ENCODE measurements around the gene LYVE1. TPM values are rescaled to one million over a fixed set of nuclear protein-coding genes. Genes with fewer than 3 reads are reported as not detected.
A peak's percentile ranks its signal among the peaks of the same experiment; 100 is the strongest.

LYVE1 gene
- total RNA-seq, 1 donor from 2014 or later: not detected

- no peak overlapping the region for H3K27ac Mint-ChIP-seq
- no peaks in the 10 kb centered on the region for H3K4me1 Mint-ChIP-seq
- no peaks in the 10 kb centered on the region for H3K9me3 Mint-ChIP-seq
- intact Hi-C loops (cut with micrococcal nuclease): no loop called here
- no peak overlapping the region for H3K4me3 Mint-ChIP-seq
- DNase-seq: no peak
- peaks cover 21% of the 10 kb centered on the region for H3K27me3 Mint-ChIP-seq
- H3K36me3 Mint-ChIP-seq (ENCODE audit: low read depth): no peaks in the 10 kb centered on the region
Measured at GRCh38 chr11:10561043-10561818, 7.2 kb downstream of the LYVE1 start.

GRCh38 chr11:10558288-10558687, 10.2 kb downstream of the LYVE1 start:
- peaks cover 21% of the 10 kb centered on the region for H3K27me3 Mint-ChIP-seq
- H3K4me1 Mint-ChIP-seq: no peaks in the 10 kb centered on the region
- intact Hi-C loops (cut with micrococcal nuclease): no loop called here
- H3K27ac Mint-ChIP-seq: no peak overlapping the region
- no peak overlapping the region for H3K4me3 Mint-ChIP-seq
- no peak for DNase-seq
- no peaks in the 10 kb centered on the region for H3K9me3 Mint-ChIP-seq
- no peaks in the 10 kb centered on the region for H3K36me3 Mint-ChIP-seq (ENCODE audit: low read depth)

GRCh38 chr11:10556590-10556989, 11.9 kb downstream of the LYVE1 start:
- Mint-ChIP-seq H3K4me1 (no peaks in the 10 kb centered on the region), H3K4me3 (no peak overlapping the region), H3K36me3 (ENCODE audit: low read depth) (no peaks in the 10 kb centered on the region), H3K27ac (no peak overlapping the region), H3K9me3 (no peaks in the 10 kb centered on the region), H3K27me3 (peaks cover 25% of the 10 kb centered on the region)
- intact Hi-C loops (cut with micrococcal nuclease): no loop called here
- no peak for DNase-seq

- no peak for DNase-seq
- intact Hi-C loops (cut with micrococcal nuclease): no loop called here
- H3K27ac Mint-ChIP-seq: no peak overlapping the region
- H3K4me1 Mint-ChIP-seq: no peaks in the 10 kb centered on the region
- H3K4me3 Mint-ChIP-seq: no peak overlapping the region
- no peaks in the 10 kb centered on the region for H3K9me3 Mint-ChIP-seq
- peaks cover 42% of the 10 kb centered on the region for H3K27me3 Mint-ChIP-seq
- H3K36me3 Mint-ChIP-seq (ENCODE audit: low read depth): no peaks in the 10 kb centered on the region
Measured at GRCh38 chr11:10551845-10552352, 16.6 kb downstream of the LYVE1 start.

GRCh38 chr11:10551290-10551592, 17.2 kb downstream of the LYVE1 start:
- Mint-ChIP-seq H3K36me3 (ENCODE audit: low read depth) (no peaks in the 10 kb centered on the region), H3K4me1 (no peaks in the 10 kb centered on the region), H3K27ac (no peak overlapping the region), H3K9me3 (no peaks in the 10 kb centered on the region), H3K4me3 (no peak overlapping the region), H3K27me3 (peaks cover 37% of the 10 kb centered on the region)
- DNase-seq: no peak
- intact Hi-C loops (cut with micrococcal nuclease): no loop called here

GRCh38 chr11:10550503-10551289, 17.8 kb downstream of the LYVE1 start:
- Mint-ChIP-seq H3K27me3 (peaks cover 37% of the 10 kb centered on the region), H3K4me3 (no peak overlapping the region), H3K36me3 (ENCODE audit: low read depth) (no peaks in the 10 kb centered on the region), H3K27ac (no peak overlapping the region), H3K9me3 (no peaks in the 10 kb centered on the region), H3K4me1 (no peaks in the 10 kb centered on the region)
- intact Hi-C loops (cut with micrococcal nuclease): no loop called here
- DNase-seq: no peak

GRCh38 chr11:10544491-10545465, 23.7 kb downstream of the LYVE1 start:
- intact Hi-C loops (cut with micrococcal nuclease): loop anchor here (5.0 kb wide), 1 partner anchor 237 kb away; the partner anchor contains the start of gene ADM
- H3K4me3 Mint-ChIP-seq: no peak overlapping the region
- no peak for DNase-seq
- peaks cover 4% of the 10 kb centered on the region for H3K9me3 Mint-ChIP-seq
- peaks cover 7% of the 10 kb centered on the region for H3K4me1 Mint-ChIP-seq
- no peak overlapping the region for H3K27ac Mint-ChIP-seq
- H3K36me3 Mint-ChIP-seq (ENCODE audit: low read depth): no peaks in the 10 kb centered on the region
- H3K27me3 Mint-ChIP-seq: peaks cover 18% of the 10 kb centered on the region

- Mint-ChIP-seq H3K36me3 (ENCODE audit: low read depth) (no peaks in the 10 kb centered on the region), H3K27ac (no peak overlapping the region), H3K4me1 (peaks cover 10% of the 10 kb centered on the region), H3K9me3 (peaks cover 4% of the 10 kb centered on the region), H3K27me3 (peaks cover 16% of the 10 kb centered on the region), H3K4me3 (no peak overlapping the region)
- intact Hi-C loops (cut with micrococcal nuclease): loop anchor here (5.0 kb wide), 1 partner anchor 236 kb away; the partner anchor contains the start of gene ADM
- peak; percentile 50 for DNase-seq
Measured at GRCh38 chr11:10543782-10544181, 24.7 kb downstream of the LYVE1 start.

GRCh38 chr11:10542776-10543175, 25.7 kb downstream of the LYVE1 start:
- peaks cover 4% of the 10 kb centered on the region for H3K9me3 Mint-ChIP-seq
- H3K4me3 Mint-ChIP-seq: no peak overlapping the region
- no peak for DNase-seq
- H3K4me1 Mint-ChIP-seq: peaks cover 12% of the 10 kb centered on the region
- no peak overlapping the region for H3K27ac Mint-ChIP-seq
- peaks cover 9% of the 10 kb centered on the region for H3K27me3 Mint-ChIP-seq
- intact Hi-C loops (cut with micrococcal nuclease): loop anchor here (5.0 kb wide), 1 partner anchor 235 kb away; the partner anchor contains the start of gene ADM
- no peaks in the 10 kb centered on the region for H3K36me3 Mint-ChIP-seq (ENCODE audit: low read depth)

- peaks cover 12% of the 10 kb centered on the region for H3K4me1 Mint-ChIP-seq
- peaks cover 5% of the 10 kb centered on the region for H3K27me3 Mint-ChIP-seq
- no peaks in the 10 kb centered on the region for H3K36me3 Mint-ChIP-seq (ENCODE audit: low read depth)
- intact Hi-C loops (cut with micrococcal nuclease): loop anchor here (1.0 to 5.0 kb wide), 7 partner anchors 15 to 234 kb away; partner anchors contain the start of gene ADM
- H3K9me3 Mint-ChIP-seq: peaks cover 4% of the 10 kb centered on the region
- peak overlapping the region; percentile 92 for H3K4me3 Mint-ChIP-seq
- H3K27ac Mint-ChIP-seq: peak overlapping the region; percentile 71
- no peak for DNase-seq
Measured at GRCh38 chr11:10541561-10541930, 26.9 kb downstream of the LYVE1 start.

- intact Hi-C loops (cut with micrococcal nuclease): loop anchor here (1.0 to 5.0 kb wide), 7 partner anchors 14 to 234 kb away; partner anchors contain the start of gene ADM
- H3K4me3 Mint-ChIP-seq: peak within 1 kb of the TSS; percentile 92
- peak within 1 kb of the TSS; percentile 78 for H3K27ac Mint-ChIP-seq
- peak; percentile 99 for DNase-seq
- H3K36me3 Mint-ChIP-seq (ENCODE audit: low read depth): no peaks in the 10 kb centered on the region
- H3K27me3 Mint-ChIP-seq: peaks cover 3% of the 10 kb centered on the region
- peaks cover 4% of the 10 kb centered on the region for H3K9me3 Mint-ChIP-seq
- peaks cover 14% of the 10 kb centered on the region for H3K4me1 Mint-ChIP-seq
Measured at GRCh38 chr11:10540915-10541560, 27.4 kb downstream of the LYVE1 start, which contains the start of gene RNF141. Gene RNF141, minus strand, starts transcription at chr11:10541187. Its CDS starts 7,029 bp downstream, at chr11:10534158.

GRCh38 chr11:10540546-10540914, 27.9 kb downstream of the LYVE1 start:
- H3K27me3 Mint-ChIP-seq: peaks cover 2% of the 10 kb centered on the region
- H3K9me3 Mint-ChIP-seq: peaks cover 4% of the 10 kb centered on the region
- H3K4me1 Mint-ChIP-seq: peaks cover 17% of the 10 kb centered on the region
- DNase-seq: no peak
- intact Hi-C loops (cut with micrococcal nuclease): loop anchor here (2.0 to 5.0 kb wide), 6 partner anchors 14 to 233 kb away; partner anchors contain the start of gene ADM
- H3K27ac Mint-ChIP-seq: peak overlapping the region; percentile 78
- no peaks in the 10 kb centered on the region for H3K36me3 Mint-ChIP-seq (ENCODE audit: low read depth)
- peak overlapping the region; percentile 92 for H3K4me3 Mint-ChIP-seq

- DNase-seq: no peak
- peaks cover 4% of the 10 kb centered on the region for H3K9me3 Mint-ChIP-seq
- peaks cover 17% of the 10 kb centered on the region for H3K4me1 Mint-ChIP-seq
- H3K4me3 Mint-ChIP-seq: peak overlapping the region; percentile 92
- no peak overlapping the region for H3K27ac Mint-ChIP-seq
- no peaks in the 10 kb centered on the region for H3K36me3 Mint-ChIP-seq (ENCODE audit: low read depth)
- intact Hi-C loops (cut with micrococcal nuclease): no loop called here
- H3K27me3 Mint-ChIP-seq: peaks cover 2% of the 10 kb centered on the region
Measured at GRCh38 chr11:10539339-10539738, 29.1 kb downstream of the LYVE1 start.
